ENCODE data around the gene PRR5.

PRR5 gene

DNA sequence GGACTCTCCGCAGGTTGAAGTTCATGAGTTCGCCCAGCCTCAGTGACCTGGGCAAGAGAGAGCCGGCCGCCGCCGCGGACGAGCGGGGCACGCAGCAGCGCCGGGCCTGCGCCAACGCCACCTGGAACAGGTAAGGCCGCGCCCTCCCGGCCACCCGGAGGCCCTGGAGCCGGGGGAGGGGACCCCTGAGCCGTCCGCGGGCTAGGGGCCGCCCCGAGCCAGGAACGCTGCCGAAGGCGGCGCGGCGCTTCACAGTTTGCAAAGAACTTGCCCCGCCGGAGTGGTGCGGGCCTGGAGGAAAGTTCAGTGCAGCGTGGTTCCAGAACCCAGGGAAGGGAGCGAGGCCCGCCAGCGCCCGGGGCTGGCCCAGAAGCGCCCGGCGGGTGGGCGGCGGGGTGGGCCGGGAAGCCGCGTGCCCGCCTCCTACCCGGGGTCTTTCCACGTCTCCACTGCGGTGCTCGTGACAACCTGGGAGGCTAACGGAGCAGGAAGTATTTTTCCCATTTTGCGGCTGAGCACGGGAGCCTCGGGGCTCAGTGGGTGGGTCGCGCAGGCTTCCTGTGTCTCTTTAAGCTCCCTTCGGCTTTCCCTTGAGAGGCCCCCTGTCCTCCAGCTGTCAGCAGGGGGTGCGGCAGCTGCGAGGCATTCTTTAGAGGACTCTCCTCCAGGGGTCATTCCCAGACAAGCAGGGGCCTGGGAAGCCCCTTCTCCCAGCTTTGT, 635 bp downstream of the PRR5 start:
- Histone ChIP-seq H3K4me2 (ENCODE audit: low read length) (no peak overlapping the region), H3K9me2 (replicated peaks; ENCODE audit: control insufficient read depth, low read length) (no peaks in the 10 kb centered on the region), H3F3A (ENCODE audit: control insufficient read depth, insufficient read depth) (no peaks in the 10 kb centered on the region), H3K27me3 (ENCODE audit: control insufficient read depth, low read length) (no peaks in the 10 kb centered on the region), H3K9me3 (ENCODE audit: control insufficient read depth, insufficient read depth, low read length) (no peaks in the 10 kb centered on the region), H3K27ac (ENCODE audit: low read depth, low read length) (no peak overlapping the region), H4K20me1 (ENCODE audit: control insufficient read depth, insufficient read depth, low read depth, low read length) (no peaks in the 10 kb centered on the region), H3K36me3 (ENCODE audit: control insufficient read depth, low read length) (no peaks in the 10 kb centered on the region), H3K4me3 (ENCODE audit: low read length) (no peak overlapping the region), H3K79me2 (ENCODE audit: control insufficient read depth, low read length) (no peaks in the 10 kb centered on the region), H3K4me1 (ENCODE audit: control insufficient read depth, low read length) (no peaks in the 10 kb centered on the region)
- TF ChIP-seq, protein P1, sequence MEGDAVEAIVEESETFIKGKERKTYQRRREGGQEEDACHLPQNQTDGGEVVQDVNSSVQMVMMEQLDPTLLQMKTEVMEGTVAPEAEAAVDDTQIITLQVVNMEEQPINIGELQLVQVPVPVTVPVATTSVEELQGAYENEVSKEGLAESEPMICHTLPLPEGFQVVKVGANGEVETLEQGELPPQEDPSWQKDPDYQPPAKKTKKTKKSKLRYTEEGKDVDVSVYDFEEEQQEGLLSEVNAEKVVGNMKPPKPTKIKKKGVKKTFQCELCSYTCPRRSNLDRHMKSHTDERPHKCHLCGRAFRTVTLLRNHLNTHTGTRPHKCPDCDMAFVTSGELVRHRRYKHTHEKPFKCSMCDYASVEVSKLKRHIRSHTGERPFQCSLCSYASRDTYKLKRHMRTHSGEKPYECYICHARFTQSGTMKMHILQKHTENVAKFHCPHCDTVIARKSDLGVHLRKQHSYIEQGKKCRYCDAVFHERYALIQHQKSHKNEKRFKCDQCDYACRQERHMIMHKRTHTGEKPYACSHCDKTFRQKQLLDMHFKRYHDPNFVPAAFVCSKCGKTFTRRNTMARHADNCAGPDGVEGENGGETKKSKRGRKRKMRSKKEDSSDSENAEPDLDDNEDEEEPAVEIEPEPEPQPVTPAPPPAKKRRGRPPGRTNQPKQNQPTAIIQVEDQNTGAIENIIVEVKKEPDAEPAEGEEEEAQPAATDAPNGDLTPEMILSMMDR (IDR thresholded peaks at IDR 0.05; ENCODE audit: low read depth, low read length, poor library complexity, severe bottlenecking): no peak
- no peak for TF ChIP-seq EZH2phosphoT487 (IDR thresholded peaks at IDR 0.05; ENCODE audit: borderline replicate concordance, low read length)

DNA sequence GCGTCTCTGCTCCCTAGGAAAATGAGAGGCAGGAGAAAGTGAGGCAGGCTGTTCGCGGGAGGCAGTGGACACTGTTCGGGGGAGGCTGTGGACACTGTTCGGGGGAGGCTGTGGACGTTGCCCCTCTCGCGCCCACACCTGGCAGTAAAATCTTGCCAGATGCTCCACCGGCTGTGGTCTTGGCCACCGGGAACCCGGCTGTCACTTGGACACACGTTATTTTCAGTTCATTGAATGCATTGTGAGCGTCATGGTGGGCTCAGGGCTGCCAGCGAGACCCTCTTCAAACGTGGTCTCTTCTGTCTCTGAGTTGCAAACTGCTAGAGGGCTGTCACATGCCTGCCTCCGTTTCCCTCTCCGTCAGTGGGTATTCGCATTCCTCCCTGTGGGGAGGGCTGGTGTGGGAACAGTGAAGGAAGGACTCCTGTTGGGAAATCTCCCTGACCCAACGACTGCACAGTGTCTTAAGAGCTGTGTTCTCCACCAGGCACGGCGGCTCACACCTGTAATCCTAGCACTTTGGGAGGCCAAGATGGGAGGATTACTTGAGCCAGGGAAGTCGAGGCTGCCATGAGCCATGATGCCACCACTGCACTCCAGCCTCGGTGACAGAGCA, 1.4 kb downstream of the PRR5 start:
- Histone ChIP-seq H3K9me3 (ENCODE audit: control insufficient read depth, insufficient read depth, low read length) (no peaks in the 10 kb centered on the region), H3K27ac (ENCODE audit: low read depth, low read length) (no peak overlapping the region), H3K79me2 (ENCODE audit: control insufficient read depth, low read length) (no peaks in the 10 kb centered on the region), H3K4me1 (ENCODE audit: control insufficient read depth, low read length) (no peaks in the 10 kb centered on the region), H3F3A (ENCODE audit: control insufficient read depth, insufficient read depth) (no peaks in the 10 kb centered on the region), H3K36me3 (ENCODE audit: control insufficient read depth, low read length) (no peaks in the 10 kb centered on the region), H4K20me1 (ENCODE audit: control insufficient read depth, insufficient read depth, low read depth, low read length) (no peaks in the 10 kb centered on the region), H3K9me2 (replicated peaks; ENCODE audit: control insufficient read depth, low read length) (no peaks in the 10 kb centered on the region), H3K4me3 (ENCODE audit: low read length) (no peak overlapping the region), H3K4me2 (ENCODE audit: low read length) (no peak overlapping the region), H3K27me3 (ENCODE audit: control insufficient read depth, low read length) (no peaks in the 10 kb centered on the region)
- TF ChIP-seq, protein P1 (IDR thresholded peaks at IDR 0.05; ENCODE audit: low read depth, low read length, poor library complexity, severe bottlenecking): no peak
- TF ChIP-seq EZH2phosphoT487 (IDR thresholded peaks at IDR 0.05; ENCODE audit: borderline replicate concordance, low read length): no peak

DNA sequence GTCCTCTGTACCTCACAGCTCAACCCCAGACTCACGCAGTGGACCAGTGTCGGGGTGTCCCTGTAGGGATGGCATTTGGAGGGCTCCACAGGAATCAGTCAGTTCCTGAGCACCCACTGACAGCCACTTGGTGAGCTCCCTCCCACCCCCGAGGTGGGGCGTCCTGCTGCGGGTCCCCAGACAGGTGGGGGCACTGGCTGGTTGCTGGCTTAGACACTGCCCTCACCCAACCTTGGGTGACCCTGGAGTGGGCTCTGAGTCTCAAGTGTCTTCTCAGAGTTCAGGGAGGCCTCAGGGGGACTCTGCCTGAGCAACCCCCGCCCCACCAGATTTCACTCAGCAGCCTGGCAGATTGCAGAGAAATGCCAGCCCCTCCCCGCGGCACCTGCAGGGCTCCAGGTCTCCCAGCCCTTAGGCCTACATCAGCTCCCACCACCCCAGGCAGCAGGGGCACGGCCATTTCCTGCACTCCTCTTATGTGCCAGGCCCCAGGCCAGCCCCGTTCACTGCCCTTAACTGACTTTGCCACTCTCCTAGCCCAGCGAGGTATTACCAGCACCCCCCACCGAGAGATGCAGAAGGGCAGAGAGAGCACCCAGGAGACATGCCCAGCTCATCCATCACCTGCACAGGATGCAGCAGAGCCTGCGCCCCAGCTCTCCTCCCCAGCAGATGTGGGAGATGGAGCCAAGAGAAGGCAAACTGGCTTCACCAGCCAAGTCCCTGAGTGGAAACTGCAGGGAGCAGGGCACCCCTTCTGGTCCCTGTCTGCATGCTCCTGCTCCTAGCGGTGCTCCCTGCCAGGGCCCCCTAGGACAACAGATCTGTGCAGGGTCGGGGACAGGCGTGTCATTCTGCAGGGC, 2.4 kb downstream of the PRR5 start:
- H3K4me3 ChIP-seq (ENCODE audit: low read length): no peak overlapping the region
- no peaks in the 10 kb centered on the region for H4K20me1 ChIP-seq (ENCODE audit: control insufficient read depth, insufficient read depth, low read depth, low read length)
- H3K4me2 ChIP-seq (ENCODE audit: low read length): no peak overlapping the region
- TF ChIP-seq, protein P1 (IDR thresholded peaks at IDR 0.05; ENCODE audit: low read depth, low read length, poor library complexity, severe bottlenecking): no peak
- no peak for TF ChIP-seq EZH2phosphoT487 (IDR thresholded peaks at IDR 0.05; ENCODE audit: borderline replicate concordance, low read length)
- H3K9me2 ChIP-seq (replicated peaks; ENCODE audit: control insufficient read depth, low read length): no peaks in the 10 kb centered on the region
- H3K4me1 ChIP-seq (ENCODE audit: control insufficient read depth, low read length): no peaks in the 10 kb centered on the region
- no peaks in the 10 kb centered on the region for H3F3A ChIP-seq (ENCODE audit: control insufficient read depth, insufficient read depth)
- H3K27ac ChIP-seq (ENCODE audit: low read depth, low read length): no peak overlapping the region
- H3K27me3 ChIP-seq (ENCODE audit: control insufficient read depth, low read length): no peaks in the 10 kb centered on the region
- no peaks in the 10 kb centered on the region for H3K9me3 ChIP-seq (ENCODE audit: control insufficient read depth, insufficient read depth, low read length)
- H3K36me3 ChIP-seq (ENCODE audit: control insufficient read depth, low read length): no peaks in the 10 kb centered on the region
- H3K79me2 ChIP-seq (ENCODE audit: control insufficient read depth, low read length): no peaks in the 10 kb centered on the region

All from DOHH2 (cell line).